ENCODE data around the gene CCNC. TPM values are rescaled to one million over a fixed set of nuclear protein-coding genes. Genes with fewer than 3 reads are reported as not detected.

The CCNC gene
- total and polyA plus RNA-seq, 2 of the 13 experiments (the other 11 are each of a cell fraction or from before 2014, with no cell fraction given): 69.6 to 141 TPM

GRCh38 chr6:99521633-99522151 lies 46.8 kb downstream of the CCNC start (continued):
- no peak for TF ChIP-seq ZNF20 (CRISPR knock-in tag; IDR thresholded peaks at IDR 0.05)

GRCh38 chr6:99520855-99521632 lies 47.4 kb downstream of the CCNC start:
- peak overlapping the region; percentile 72 for H3K4me2 ChIP-seq (ENCODE audit: low read depth, low read length)
- BruUV-seq (replicated peaks): TSS peak; percentile 80
- in situ Hi-C loops (cut with HindIII; ENCODE audit: extremely low pct_ligation_motif_present, low pct_unique_long_range_greater_than_20kb) (no loop called here), intact Hi-C loops (cut with micrococcal nuclease; ENCODE audit: unreplicated experiment) (loop anchor here (2.0 kb wide), 2 partner anchors 48 to 226 kb away; partner anchors contain the start of gene CCNC)
- H3K27me3 ChIP-seq (ENCODE audit: control insufficient read depth in 1 of 2, insufficient read depth in 2 of 2, low read length in 2 of 2): no peaks in the 10 kb centered on the region; a peak in 1 of 5 replicates
- peak overlapping the region; percentile 90 for H2AFZ ChIP-seq (ENCODE audit: low read length)
- no peaks in the 10 kb centered on the region for H3K79me2 ChIP-seq (ENCODE audit: insufficient read depth, low read length)
- H3K27ac ChIP-seq (ENCODE audit: extremely low read length, insufficient read depth, low read length): peak overlapping the region; percentile 94
- H3K9me3 ChIP-seq (ENCODE audit: low read length): no peaks in the 10 kb centered on the region
- WGBS (ENCODE audit: low lambda C conversion rate): 3% methylated on average over 20 of the region's 47 CpGs
- H3K9ac ChIP-seq (ENCODE audit: insufficient read depth, low read depth, low read length): peak overlapping the region; percentile 94
- peaks cover 24% of the 10 kb centered on the region for H3K4me1 ChIP-seq (ENCODE audit: insufficient read depth, low read length)
- ChIA-PET CTCF (ENCODE audit: low intra/inter-chr PET ratio, low total read pairs) (interaction anchor here (1.7 kb wide), 1 partner anchor 54 kb away, joined by 4 read pairs; no protein-coding TSS in a partner anchor), POLR2A (interaction anchor here (1.0 to 2.0 kb wide), 5 partner anchors 9 to 95 kb away, joined by 3 to 13 read pairs (median 5); partner anchors contain the start of genes CCNC and PNISR)
- peak; percentile 74 for DNase-seq (ENCODE audit: low spot score)
- no peaks in the 10 kb centered on the region for H3K36me3 ChIP-seq (replicated peaks in 1 of 2; ENCODE audit: control insufficient read depth in 1 of 2, insufficient read depth in 2 of 2, low read length in 2 of 2)
- H4K20me1 ChIP-seq (ENCODE audit: insufficient read depth, low read length): no peaks in the 10 kb centered on the region
- peak overlapping the region; percentile 92 to 99 (median 94) for H3K4me3 ChIP-seq (replicated peaks in 1 of 3; ENCODE audit: insufficient read depth in 1 of 3, low read depth in 2 of 3, low read length in 3 of 3)
- no peak for FAIRE-seq
- ATAC-seq: peak; percentile 98
- TF ChIP-seq JUN (CRISPR knock-in tag; IDR thresholded peaks at IDR 0.05): no peak
- TF ChIP-seq ZNF775 (CRISPR knock-in tag; IDR thresholded peaks at IDR 0.05; ENCODE audit: borderline replicate concordance): no peak
- TF ChIP-seq MBNL3 (CRISPR knock-in tag; conservative IDR thresholded peaks at IDR 0.05): no peak
- TF ChIP-seq ZNF451 (CRISPR knock-in tag; IDR thresholded peaks at IDR 0.05): no peak
- no peak for TF ChIP-seq TBL1XR1 (IDR thresholded peaks at IDR 0.05; ENCODE audit: borderline replicate concordance, low read length, partially characterized antibody)
- TF ChIP-seq ERF (CRISPR knock-in tag; IDR thresholded peaks at IDR 0.05): peak; percentile 72; the same call in 1 of the 2 replicates
- peak; percentile 34; the same call in 1 of the 2 replicates for TF ChIP-seq PHF20 (CRISPR knock-in tag; IDR thresholded peaks at IDR 0.05)
- TF ChIP-seq HMGXB3 (CRISPR knock-in tag; IDR thresholded peaks at IDR 0.05; ENCODE audit: borderline replicate concordance): peak; percentile 29; the same call in 1 of the 2 replicates
- TF ChIP-seq MIXL1 (CRISPR knock-in tag; IDR thresholded peaks at IDR 0.05): no peak; the same call in 1 of the 2 replicates
- TF ChIP-seq ZNF282 (IDR thresholded peaks at IDR 0.05; ENCODE audit: partially characterized antibody): no peak
- TF ChIP-seq DRAP1 (CRISPR knock-in tag; IDR thresholded peaks at IDR 0.05): 0 out of 2 replicates have a peak, but pooled peaks have one; percentile 9
- peak; percentile 59 for TF ChIP-seq MYPOP (CRISPR knock-in tag; IDR thresholded peaks at IDR 0.05)
- no peak for TF ChIP-seq GTF2F1 (IDR thresholded peaks at IDR 0.05; ENCODE audit: low read length)
- no peak for TF ChIP-seq ELK4 (CRISPR knock-in tag; IDR thresholded peaks at IDR 0.05; ENCODE audit: borderline replicate concordance)
